Vagina (tissue), 2 donors: Measurements from ENCODE around the gene STBD1. TPM values are rescaled to one million over a fixed set of nuclear protein-coding genes. Genes with fewer than 3 reads are reported as not detected.

Experiments used
- DNase-seq, 2 donors: peaks; one replicate each; pipeline ENCODE4 v3.0.0-alpha.2; 2017; ENCODE audit errors: extremely low spot score in 2 of 2
- H3K27ac ChIP-seq: fragments of 200-600 bp; sonication (generic); one replicate; pipeline ENCODE4 v1.5.1; 2019
- H3K27me3 ChIP-seq: fragments of 200-600 bp; sonication (generic); one replicate; pipeline ENCODE4 v1.5.1; 2019
- H3K36me3 ChIP-seq, 2 donors: fragments of 200-600 bp; sonication (generic); one replicate each; pipeline ENCODE4 v1.5.1; 2017 to 2019
- H3K4me1 ChIP-seq: fragments of 200-600 bp; sonication (generic); one replicate; pipeline ENCODE4 v1.5.1; 2019
- H3K4me3 ChIP-seq, 2 donors: fragments of 200-600 bp; sonication (generic); 1 replicate in 1 of 2; 2 replicates in 1 of 2; pipeline ENCODE4 v1.5.1; 2016 to 2019
- H3K9me3 ChIP-seq: fragments of 200-600 bp; sonication (generic); one replicate; pipeline ENCODE4 v1.5.1; 2019
- POLR2A ChIP-seq, 2 donors: fragments of 450-650 bp; IDR thresholded peaks; one replicate each; pipeline ENCODE4 v1.6.1; 2017; ENCODE audit warnings: antibody characterized with exemption in 2 of 2, mild to moderate bottlenecking in 2 of 2, moderate library complexity in 2 of 2
- POLR2AphosphoS5 ChIP-seq, 2 donors: sonication (generic); formaldehyde crosslinking; IDR thresholded peaks; one replicate each; pipeline ENCODE4 v1.9.0; 2017; ENCODE audit warnings: antibody characterized with exemption in 2 of 2, mild to moderate bottlenecking in 2 of 2, low read depth in 1 of 2; ENCODE audit not compliant: insufficient read depth in 1 of 2
- intact Hi-C: fragments of 100-400 bp; cut with DNase I; formaldehyde crosslinking; loops from one replicate; pipeline ENCODE4 v1.15.1; 2023
- total RNA-seq: library from RNA; depleted of rRNA; stranded (reverse); fragments of >200 nt; gene quantifications from one replicate; pipeline ENCODE4 v1.2.3, GENCODE V29; 2016
- TF ChIP-seq, protein P1 (sequence below), 3 experiments: fragments of 450-650 bp in 2 of 3; fragments of 200-600 bp in 1 of 3; sonication (generic) in 1 of 3; IDR thresholded peaks; one replicate each; pipeline ENCODE4 v1.5.1; 2017 to 2019; ENCODE audit warnings: antibody characterized with exemption in 3 of 3, mild to moderate bottlenecking in 2 of 3, moderate library complexity in 2 of 3

The STBD1 gene
- total RNA-seq, 1 donor from 2014 or later: 7.6 TPM

DNA sequence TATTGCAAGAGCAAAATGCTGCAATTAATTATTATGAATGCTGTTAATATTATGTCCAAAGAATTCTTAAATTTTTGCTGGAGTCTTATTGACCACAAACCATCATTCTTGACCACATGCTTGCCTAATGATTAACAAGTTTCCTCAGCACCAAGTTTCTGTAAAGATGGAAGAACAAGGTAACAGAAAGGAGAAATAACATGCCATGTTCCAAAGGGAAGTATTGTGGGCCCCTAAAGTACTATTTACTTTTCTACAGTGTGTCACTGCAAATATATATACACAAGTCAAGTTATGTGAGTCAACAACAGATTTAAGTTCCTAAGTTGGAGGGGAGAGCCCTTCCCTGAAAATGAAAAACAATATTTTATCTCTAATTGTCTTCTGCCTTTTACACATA, 34.5 kb upstream of the STBD1 start:
- Histone ChIP-seq H3K9me3 (no peaks in the 10 kb centered on the region), H3K36me3 (no peaks in the 10 kb centered on the region), H3K4me3 (no peak overlapping the region), H3K27me3 (no peaks in the 10 kb centered on the region), H3K27ac (no peak overlapping the region), H3K4me1 (no peaks in the 10 kb centered on the region)
- TF ChIP-seq POLR2AphosphoS5 (IDR thresholded peaks at IDR 0.05; ENCODE audit: insufficient read depth in 1 of 2, low read depth in 1 of 2): no peak
- TF ChIP-seq, protein P1, sequence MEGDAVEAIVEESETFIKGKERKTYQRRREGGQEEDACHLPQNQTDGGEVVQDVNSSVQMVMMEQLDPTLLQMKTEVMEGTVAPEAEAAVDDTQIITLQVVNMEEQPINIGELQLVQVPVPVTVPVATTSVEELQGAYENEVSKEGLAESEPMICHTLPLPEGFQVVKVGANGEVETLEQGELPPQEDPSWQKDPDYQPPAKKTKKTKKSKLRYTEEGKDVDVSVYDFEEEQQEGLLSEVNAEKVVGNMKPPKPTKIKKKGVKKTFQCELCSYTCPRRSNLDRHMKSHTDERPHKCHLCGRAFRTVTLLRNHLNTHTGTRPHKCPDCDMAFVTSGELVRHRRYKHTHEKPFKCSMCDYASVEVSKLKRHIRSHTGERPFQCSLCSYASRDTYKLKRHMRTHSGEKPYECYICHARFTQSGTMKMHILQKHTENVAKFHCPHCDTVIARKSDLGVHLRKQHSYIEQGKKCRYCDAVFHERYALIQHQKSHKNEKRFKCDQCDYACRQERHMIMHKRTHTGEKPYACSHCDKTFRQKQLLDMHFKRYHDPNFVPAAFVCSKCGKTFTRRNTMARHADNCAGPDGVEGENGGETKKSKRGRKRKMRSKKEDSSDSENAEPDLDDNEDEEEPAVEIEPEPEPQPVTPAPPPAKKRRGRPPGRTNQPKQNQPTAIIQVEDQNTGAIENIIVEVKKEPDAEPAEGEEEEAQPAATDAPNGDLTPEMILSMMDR (IDR thresholded peaks at IDR 0.05): no peak
- TF ChIP-seq POLR2A (IDR thresholded peaks at IDR 0.05): no peak
- intact Hi-C loops: no loop called here
- DNase-seq: no peak

DNA sequence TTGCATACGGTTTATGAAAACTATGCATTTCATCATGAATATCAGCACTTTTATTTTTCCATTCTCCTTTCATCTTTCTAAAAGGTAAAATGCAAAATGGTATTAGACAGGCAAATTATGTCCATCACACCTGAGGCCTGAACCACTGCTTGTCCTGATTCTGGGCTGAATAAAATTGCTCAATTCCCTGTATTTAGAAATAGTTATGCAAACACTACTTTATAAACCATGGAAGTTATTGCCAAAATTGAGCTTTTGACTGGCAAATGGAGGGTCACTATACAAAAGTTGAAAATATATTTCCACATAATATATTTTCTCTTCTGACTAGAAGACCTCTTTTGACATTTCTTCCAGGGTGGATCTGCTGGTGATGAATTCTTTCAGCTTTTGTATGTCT, 34.0 kb upstream of the STBD1 start:
- no peaks in the 10 kb centered on the region for H3K36me3 ChIP-seq
- intact Hi-C loops: no loop called here
- no peaks in the 10 kb centered on the region for H3K4me1 ChIP-seq
- H3K27ac ChIP-seq: no peak overlapping the region
- H3K4me3 ChIP-seq: no peak overlapping the region
- TF ChIP-seq POLR2AphosphoS5 (IDR thresholded peaks at IDR 0.05; ENCODE audit: insufficient read depth in 1 of 2, low read depth in 1 of 2): no peak
- TF ChIP-seq, protein P1 (IDR thresholded peaks at IDR 0.05): no peak
- no peak for TF ChIP-seq POLR2A (IDR thresholded peaks at IDR 0.05)
- H3K27me3 ChIP-seq: no peaks in the 10 kb centered on the region
- no peaks in the 10 kb centered on the region for H3K9me3 ChIP-seq
- no peak for DNase-seq

DNA sequence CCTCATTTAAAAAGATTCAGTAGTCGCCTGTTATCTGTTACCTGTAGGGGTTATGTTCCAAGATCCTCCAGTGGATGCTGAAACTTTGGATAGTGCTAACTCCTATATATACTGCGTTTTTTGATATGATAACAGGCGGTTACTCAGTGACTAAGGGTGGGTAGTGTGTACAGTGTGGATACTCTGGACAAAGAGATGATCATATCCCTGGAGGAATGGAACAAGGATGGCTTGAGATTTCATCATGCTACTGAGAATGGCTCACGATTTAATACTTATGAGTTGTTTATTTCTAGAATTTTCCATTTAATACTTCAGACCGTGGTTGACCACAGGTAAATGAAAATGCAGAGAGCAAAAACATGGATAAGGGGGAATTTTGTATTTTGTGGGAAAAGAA, 33.5 kb upstream of the STBD1 start:
- H3K4me1 ChIP-seq: no peaks in the 10 kb centered on the region
- no peaks in the 10 kb centered on the region for H3K27me3 ChIP-seq
- no peak for DNase-seq
- H3K36me3 ChIP-seq: no peaks in the 10 kb centered on the region
- intact Hi-C loops: no loop called here
- H3K9me3 ChIP-seq: no peaks in the 10 kb centered on the region
- no peak for TF ChIP-seq POLR2A (IDR thresholded peaks at IDR 0.05)
- TF ChIP-seq POLR2AphosphoS5 (IDR thresholded peaks at IDR 0.05; ENCODE audit: insufficient read depth in 1 of 2, low read depth in 1 of 2): no peak
- TF ChIP-seq, protein P1 (IDR thresholded peaks at IDR 0.05): no peak
- H3K27ac ChIP-seq: no peak overlapping the region
- H3K4me3 ChIP-seq: no peak overlapping the region

DNA sequence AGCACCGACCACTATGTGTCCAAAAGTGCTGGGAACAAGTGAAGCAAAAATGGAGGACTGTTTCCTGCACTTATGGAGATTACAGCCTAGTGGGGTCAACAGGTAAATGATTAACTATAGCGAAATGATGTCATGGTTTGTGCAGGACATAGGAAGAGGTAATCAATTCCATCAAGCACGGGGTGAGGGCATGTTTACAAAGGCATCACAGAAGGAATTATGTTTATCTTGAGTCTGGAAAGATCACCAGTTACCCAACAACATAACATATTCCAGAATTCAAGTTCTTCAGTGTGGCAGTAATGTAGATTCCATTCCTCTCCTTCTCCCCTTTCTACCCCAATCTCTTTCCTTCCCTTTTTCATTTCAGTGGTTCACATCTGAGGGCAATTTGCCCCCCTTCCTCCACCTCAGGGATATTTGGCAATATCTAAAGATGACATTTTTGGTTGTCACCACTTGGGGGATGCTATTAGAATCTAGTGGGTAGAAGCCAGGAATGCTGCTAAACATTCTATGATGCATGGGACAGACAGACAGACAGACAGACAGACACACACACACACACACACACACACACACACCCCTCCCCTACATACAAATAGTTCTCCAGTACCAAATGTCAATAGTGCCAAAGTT, 30.9 kb upstream of the STBD1 start:
- no peak overlapping the region for H3K4me3 ChIP-seq
- no peaks in the 10 kb centered on the region for H3K9me3 ChIP-seq
- intact Hi-C loops: no loop called here
- H3K36me3 ChIP-seq: no peaks in the 10 kb centered on the region
- H3K27me3 ChIP-seq: no peaks in the 10 kb centered on the region
- DNase-seq: no peak
- H3K4me1 ChIP-seq: no peaks in the 10 kb centered on the region
- TF ChIP-seq POLR2A (IDR thresholded peaks at IDR 0.05) (no peak), POLR2AphosphoS5 (IDR thresholded peaks at IDR 0.05; ENCODE audit: insufficient read depth in 1 of 2, low read depth in 1 of 2) (no peak)
- TF ChIP-seq, protein P1 (IDR thresholded peaks at IDR 0.05): no peak
- no peak overlapping the region for H3K27ac ChIP-seq

DNA sequence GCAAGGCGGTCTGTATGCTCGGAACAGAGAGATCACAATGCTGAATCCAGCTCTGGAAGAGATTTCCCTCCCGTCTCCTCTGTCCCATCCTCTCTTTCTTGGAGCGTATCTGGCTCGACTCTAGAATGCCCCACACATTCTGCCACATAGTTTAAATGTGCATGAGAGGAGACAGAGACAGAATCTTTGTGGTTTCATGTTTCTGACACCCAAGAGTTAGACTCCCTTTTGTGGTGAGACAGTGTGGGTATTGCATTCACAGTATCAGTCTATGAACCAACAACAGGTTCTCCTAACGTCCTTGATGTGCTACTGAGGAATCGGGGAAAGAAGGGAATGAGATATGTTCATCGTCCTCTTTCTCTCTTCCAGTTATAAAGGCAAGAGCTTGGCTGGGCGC, 29.7 kb upstream of the STBD1 start:
- H3K27me3 ChIP-seq: no peaks in the 10 kb centered on the region
- H3K4me1 ChIP-seq: no peaks in the 10 kb centered on the region
- H3K9me3 ChIP-seq: no peaks in the 10 kb centered on the region
- no peaks in the 10 kb centered on the region for H3K36me3 ChIP-seq
- no peak overlapping the region for H3K27ac ChIP-seq
- no peak for TF ChIP-seq POLR2AphosphoS5 (IDR thresholded peaks at IDR 0.05; ENCODE audit: insufficient read depth in 1 of 2, low read depth in 1 of 2)
- TF ChIP-seq POLR2A (IDR thresholded peaks at IDR 0.05): no peak
- TF ChIP-seq, protein P1 (IDR thresholded peaks at IDR 0.05): no peak
- DNase-seq: no peak
- H3K4me3 ChIP-seq: no peak overlapping the region
- intact Hi-C loops: no loop called here
